Subcutaneous adipose tissue (tissue), 4 donors: ENCODE results near the gene LMCD1. TPM values are rescaled to one million over a fixed set of nuclear protein-coding genes. Genes with fewer than 3 reads are reported as not detected.

Experiments used
- total RNA-seq, 4 donors: library from RNA; depleted of rRNA; stranded (reverse); fragments of >200 nt; gene quantifications; one replicate each; pipeline ENCODE4 v1.1.0, GENCODE V29; 2016
- TF ChIP-seq, protein P1 (sequence below): fragments of 450-650 bp; IDR thresholded peaks from one replicate; pipeline ENCODE4 v1.5.1; 2016; ENCODE audit warnings: low read depth, mild to moderate bottlenecking, control low read depth, antibody characterized with exemption, moderate library complexity

LMCD1 gene, protein sequence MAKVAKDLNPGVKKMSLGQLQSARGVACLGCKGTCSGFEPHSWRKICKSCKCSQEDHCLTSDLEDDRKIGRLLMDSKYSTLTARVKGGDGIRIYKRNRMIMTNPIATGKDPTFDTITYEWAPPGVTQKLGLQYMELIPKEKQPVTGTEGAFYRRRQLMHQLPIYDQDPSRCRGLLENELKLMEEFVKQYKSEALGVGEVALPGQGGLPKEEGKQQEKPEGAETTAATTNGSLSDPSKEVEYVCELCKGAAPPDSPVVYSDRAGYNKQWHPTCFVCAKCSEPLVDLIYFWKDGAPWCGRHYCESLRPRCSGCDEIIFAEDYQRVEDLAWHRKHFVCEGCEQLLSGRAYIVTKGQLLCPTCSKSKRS
- 100 to 1,000 TPM; 211 to 464 (median 276) TPM for total RNA-seq

DNA sequence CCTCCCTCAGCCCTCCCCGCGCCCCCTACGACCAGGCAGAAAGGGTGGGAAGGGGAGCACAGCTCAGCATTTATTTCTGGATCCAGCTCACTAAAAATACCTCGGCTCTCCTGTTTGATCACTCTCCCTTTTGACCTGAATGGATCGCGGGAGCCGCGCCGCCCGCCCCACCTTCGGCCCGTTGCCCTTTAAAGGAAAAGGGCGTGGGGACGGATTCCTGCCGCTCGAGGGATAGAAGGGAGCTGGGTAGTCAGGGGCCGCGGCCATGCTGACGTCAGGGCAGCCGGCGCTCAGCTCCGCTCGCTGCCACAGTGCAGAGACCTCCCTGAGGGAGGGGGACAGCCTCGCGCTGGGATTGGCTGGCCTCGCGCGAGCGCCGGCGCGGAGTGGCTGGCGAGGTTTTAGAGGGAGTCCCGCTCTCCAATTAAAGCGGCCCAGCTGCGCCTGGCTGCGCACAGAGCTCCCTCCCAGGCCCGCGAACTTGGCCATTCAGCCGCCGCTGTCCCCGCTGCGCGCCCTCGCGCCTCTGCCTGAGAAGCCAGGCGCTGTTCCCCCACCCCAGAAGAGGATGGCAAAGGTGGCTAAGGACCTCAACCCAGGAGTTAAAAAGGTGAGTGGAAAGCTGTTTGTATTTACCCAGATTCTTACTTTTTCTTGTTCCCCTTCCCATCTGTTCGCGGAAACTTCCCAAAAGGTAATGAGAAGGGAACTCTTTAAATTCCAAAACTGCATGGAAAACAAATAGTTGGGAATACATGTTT lies at the start of gene LMCD1:
LMCD1 (plus strand) TSS at position 453 of the 761 bp plus-strand sequence; CDS start at position 569, 116 bp downstream.
- TF ChIP-seq, protein P1, sequence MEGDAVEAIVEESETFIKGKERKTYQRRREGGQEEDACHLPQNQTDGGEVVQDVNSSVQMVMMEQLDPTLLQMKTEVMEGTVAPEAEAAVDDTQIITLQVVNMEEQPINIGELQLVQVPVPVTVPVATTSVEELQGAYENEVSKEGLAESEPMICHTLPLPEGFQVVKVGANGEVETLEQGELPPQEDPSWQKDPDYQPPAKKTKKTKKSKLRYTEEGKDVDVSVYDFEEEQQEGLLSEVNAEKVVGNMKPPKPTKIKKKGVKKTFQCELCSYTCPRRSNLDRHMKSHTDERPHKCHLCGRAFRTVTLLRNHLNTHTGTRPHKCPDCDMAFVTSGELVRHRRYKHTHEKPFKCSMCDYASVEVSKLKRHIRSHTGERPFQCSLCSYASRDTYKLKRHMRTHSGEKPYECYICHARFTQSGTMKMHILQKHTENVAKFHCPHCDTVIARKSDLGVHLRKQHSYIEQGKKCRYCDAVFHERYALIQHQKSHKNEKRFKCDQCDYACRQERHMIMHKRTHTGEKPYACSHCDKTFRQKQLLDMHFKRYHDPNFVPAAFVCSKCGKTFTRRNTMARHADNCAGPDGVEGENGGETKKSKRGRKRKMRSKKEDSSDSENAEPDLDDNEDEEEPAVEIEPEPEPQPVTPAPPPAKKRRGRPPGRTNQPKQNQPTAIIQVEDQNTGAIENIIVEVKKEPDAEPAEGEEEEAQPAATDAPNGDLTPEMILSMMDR = no peak

DNA sequence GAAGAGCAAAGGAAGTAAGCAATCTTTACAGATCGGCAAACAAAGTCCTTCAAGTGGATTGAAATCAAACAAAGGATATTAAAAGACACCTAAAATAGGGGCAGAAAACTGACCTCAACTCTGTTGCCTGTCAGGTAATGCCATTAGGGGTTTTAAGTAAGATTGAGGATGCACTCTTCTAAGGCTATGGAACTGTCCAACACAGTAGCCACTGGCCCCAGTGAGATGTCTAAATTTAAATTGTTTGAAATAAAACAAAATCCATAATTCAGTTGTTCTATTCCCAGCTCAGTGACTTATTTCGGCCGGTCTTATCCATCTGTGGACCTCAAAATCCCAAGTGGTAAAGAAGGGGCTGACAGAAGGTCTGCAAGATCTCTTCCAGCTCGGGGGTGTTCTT lies 49.5 kb upstream of the LMCD1 start:
- TF ChIP-seq, protein P1 = no peak

DNA sequence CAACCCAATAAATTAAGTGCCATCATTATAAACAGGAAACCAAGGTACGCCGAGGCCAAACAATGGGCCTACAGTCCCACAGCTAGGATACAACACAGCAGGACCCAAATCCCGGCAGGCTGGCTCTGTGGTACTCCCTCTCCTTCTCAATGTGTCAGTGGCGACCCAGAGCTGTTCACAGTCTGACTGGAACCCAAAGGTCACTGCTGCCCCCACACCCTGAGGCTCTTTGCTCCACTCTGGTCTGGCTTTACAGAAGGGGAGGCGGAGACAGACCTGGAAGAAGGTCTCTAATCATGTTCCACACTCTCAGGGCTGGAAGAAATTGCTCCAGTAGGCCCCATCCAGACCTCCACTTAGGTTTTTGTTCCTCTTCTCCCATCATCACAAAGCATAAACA lies 48.5 kb upstream of the LMCD1 start:
- TF ChIP-seq, protein P1 = no peak

DNA sequence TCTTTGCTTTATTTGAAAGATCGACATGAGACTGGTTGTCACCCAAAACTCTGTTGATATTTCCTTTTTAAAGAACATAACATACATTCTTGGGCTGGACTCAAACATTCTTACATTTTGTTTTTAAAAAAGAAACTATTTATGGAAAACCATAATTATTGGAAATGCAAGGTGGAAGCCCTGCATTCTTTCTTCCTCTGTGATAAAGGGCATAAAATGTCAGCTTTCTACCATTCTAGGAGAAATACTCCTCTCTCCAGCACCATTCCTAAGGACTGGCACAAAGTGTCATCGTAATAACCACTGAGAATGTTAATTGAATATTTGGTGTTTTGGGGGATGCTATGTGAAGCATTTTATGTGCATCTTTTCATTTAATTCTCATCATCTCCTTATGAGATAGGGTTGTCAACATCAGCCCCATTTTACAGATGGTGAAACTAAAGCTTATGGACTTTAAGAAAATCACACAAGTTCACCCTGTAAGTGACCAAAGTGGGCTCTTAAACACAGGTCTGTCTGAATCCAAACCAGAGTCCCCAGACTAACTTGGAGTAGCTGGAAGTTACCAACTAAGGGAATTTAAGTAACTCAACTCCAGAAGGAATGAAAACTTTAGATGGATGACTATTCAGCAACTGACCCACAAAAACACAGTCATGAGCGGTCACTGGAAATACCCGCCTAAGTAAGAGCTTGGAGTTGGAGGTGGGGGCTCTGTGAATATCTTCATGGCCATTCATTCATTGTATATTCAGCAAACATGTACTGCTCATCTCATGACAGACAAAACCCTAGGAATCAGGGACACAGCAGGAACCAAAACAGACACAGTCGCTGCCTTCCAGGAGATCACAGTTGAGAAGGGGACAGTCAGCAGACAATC lies 45.9 kb upstream of the LMCD1 start:
- TF ChIP-seq, protein P1 = no peak

DNA sequence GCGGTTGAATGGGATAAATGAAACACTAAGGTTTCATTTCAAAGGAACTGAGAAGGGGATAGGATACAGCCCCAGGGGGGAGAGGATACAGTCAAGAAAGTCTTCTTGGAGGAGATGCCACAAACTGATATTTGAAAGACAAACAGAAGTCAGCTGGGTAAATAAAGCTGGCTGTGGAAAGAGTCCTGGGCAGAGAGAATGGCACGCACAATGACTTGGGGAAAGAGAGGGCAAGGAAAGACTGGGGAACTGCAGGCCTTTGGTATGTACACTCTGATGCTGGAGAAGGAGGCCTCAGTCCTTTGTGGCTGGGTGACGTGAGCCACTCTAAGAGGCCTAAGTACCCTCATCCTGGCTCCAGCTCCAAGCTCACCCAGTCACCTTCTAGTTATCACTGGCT lies 45.2 kb upstream of the LMCD1 start:
- TF ChIP-seq, protein P1 = no peak

DNA sequence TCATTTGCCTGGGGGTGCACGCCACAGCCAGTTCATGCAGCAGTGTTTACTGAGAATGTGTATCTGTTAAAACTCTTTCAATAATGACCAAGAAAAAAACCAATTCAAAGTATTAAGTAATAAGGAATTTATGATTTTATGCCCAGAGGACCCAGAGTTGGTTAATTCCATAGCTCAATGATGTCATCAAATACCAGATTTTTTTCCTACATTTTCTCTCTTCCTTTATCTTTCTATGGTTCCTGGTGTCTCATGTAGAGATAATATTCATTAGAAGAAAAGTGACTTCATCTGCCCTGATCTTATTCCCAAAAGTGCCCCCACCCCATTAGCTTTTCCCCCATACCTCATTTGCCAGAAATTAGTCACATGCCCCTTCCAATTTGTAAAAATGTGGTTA lies 44.6 kb upstream of the LMCD1 start:
- TF ChIP-seq, protein P1 = no peak

DNA sequence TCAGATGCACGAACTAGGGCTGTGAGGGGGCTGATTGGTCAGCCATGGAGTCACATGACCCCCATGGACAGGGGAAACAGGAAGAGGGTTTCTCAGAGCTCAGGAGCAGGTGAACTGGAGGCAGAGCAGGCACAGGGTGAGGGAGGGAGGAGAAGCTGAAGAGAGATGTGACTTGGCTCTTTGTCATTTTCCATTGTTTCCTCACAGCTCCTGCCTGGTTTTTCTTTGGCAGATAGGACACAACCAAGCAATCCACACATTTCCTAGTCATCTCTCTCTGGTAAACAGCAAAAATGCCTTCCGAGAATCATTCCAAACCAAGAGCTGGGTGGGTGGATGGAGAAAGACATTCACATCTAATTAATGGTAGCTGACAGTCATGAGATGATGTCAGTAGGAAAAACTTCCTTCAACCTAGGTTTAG lies 43.4 kb upstream of the LMCD1 start:
- TF ChIP-seq, protein P1 = no peak
